GM18873 (cell line): ENCODE measurements around the gene SOCS3.

Source experiments
- ATAC-seq: cut with Tn5 transposase; IDR thresholded peaks from one replicate; pipeline ENCODE4 v1.9.1; 2021; ENCODE audit warnings: mild to moderate bottlenecking, moderate library complexity, moderate number of reproducible peaks; ENCODE audit not compliant: unreplicated experiment, low FRiP score

Gene SOCS3

GRCh38 chr17:78353834-78354233 lies 6.0 kb downstream of the SOCS3 start:
- ATAC-seq, result no peak

GRCh38 chr17:78351449-78352006 lies 8.3 kb downstream of the SOCS3 start:
- no peak for ATAC-seq

- no peak for ATAC-seq
These were observed 9.8 kb downstream of the SOCS3 start for GRCh38 chr17:78349891-78350642.

- no peak for ATAC-seq
These were observed 11.7 kb downstream of the SOCS3 start for GRCh38 chr17:78348055-78348770.

- no peak for ATAC-seq
These were observed 12.4 kb downstream of the SOCS3 start for GRCh38 chr17:78347453-78347852.

- no peak for ATAC-seq
These were observed 13.1 kb downstream of the SOCS3 start for GRCh38 chr17:78346605-78347250.

- ATAC-seq, result no peak
These were observed 13.9 kb downstream of the SOCS3 start for GRCh38 chr17:78345791-78346494.

GRCh38 chr17:78345172-78345571 lies 14.7 kb downstream of the SOCS3 start:
- no peak for ATAC-seq

- no peak for ATAC-seq
These were observed 15.2 kb downstream of the SOCS3 start for GRCh38 chr17:78344666-78345065.

- no peak for ATAC-seq
These were observed 16.2 kb downstream of the SOCS3 start for GRCh38 chr17:78343543-78344201.

GRCh38 chr17:78343187-78343542 lies 16.7 kb downstream of the SOCS3 start:
- ATAC-seq, result no peak

GRCh38 chr17:78342449-78343186 lies 17.3 kb downstream of the SOCS3 start:
- no peak for ATAC-seq

GRCh38 chr17:78341559-78342448 lies 18.1 kb downstream of the SOCS3 start:
- no peak for ATAC-seq

GRCh38 chr17:78340183-78340955 lies 19.5 kb downstream of the SOCS3 start:
- no peak for ATAC-seq

- ATAC-seq, result no peak
These were observed 21.2 kb downstream of the SOCS3 start for GRCh38 chr17:78338486-78339259.

GRCh38 chr17:78337244-78338109 lies 22.4 kb downstream of the SOCS3 start:
- no peak for ATAC-seq
